Kidney (tissue), 22 donors: ENCODE results near the gene ZSWIM7. TPM values are rescaled to one million over a fixed set of nuclear protein-coding genes. Genes with fewer than 3 reads are reported as not detected.

Source experiments
- DNase-seq, 5 donors: peaks; one replicate each; pipeline ENCODE4 v3.0.0-alpha.2; 2013 to 2020
- FAIRE-seq: peaks from 2 replicates; lab custom pipeline; 2012; peaks lifted over from hg19 to GRCh38; lab: Jason Lieb, UNC
- H3K27ac ChIP-seq, 2 donors: one replicate each; pipeline ENCODE4 v1.7.0; 2013; ENCODE audit warnings: low read depth in 2 of 2, low read length in 2 of 2, inconsistent platforms in 1 of 2
- H3K27me3 ChIP-seq: one replicate; pipeline ENCODE4 v1.7.1; 2013; ENCODE audit warnings: low read length, inconsistent platforms; ENCODE audit not compliant: control insufficient read depth, insufficient read depth
- H3K36me3 ChIP-seq, 3 donors: one replicate each; pipeline versions ENCODE4 v1.7.0 to v1.7.1; 2013; ENCODE audit warnings: low read length in 3 of 3, control low read depth in 1 of 3, inconsistent platforms in 1 of 3; ENCODE audit not compliant: insufficient read depth in 3 of 3, control insufficient read depth in 2 of 3
- H3K4me1 ChIP-seq, 3 donors: one replicate each; pipeline versions ENCODE4 v1.7.0 to v1.7.1; 2013; ENCODE audit warnings: low read length in 3 of 3, inconsistent platforms in 1 of 3, low read depth in 1 of 3; ENCODE audit not compliant: control insufficient read depth in 2 of 3, insufficient read depth in 2 of 3
- H3K4me3 ChIP-seq, 3 donors: one replicate each; pipeline versions ENCODE4 v1.7.0 to v1.8.1; 2013; ENCODE audit warnings: low read length in 3 of 3, control low read depth in 1 of 3, inconsistent platforms in 1 of 3
- H3K9ac ChIP-seq, 3 donors: one replicate each; pipeline versions ENCODE4 v1.7.0 to v1.7.1; 2013; ENCODE audit warnings: low read length in 3 of 3, control low read depth in 1 of 3, inconsistent platforms in 1 of 3
- H3K9me3 ChIP-seq, 3 donors: one replicate each; pipeline versions ENCODE4 v1.7.0 to v1.7.1; 2013; ENCODE audit warnings: low read length in 3 of 3, control low read depth in 1 of 3, inconsistent platforms in 1 of 3; ENCODE audit not compliant: control insufficient read depth in 2 of 3, insufficient read depth in 1 of 3
- intact Hi-C: fragments of 100-400 bp; cut with DNase I; formaldehyde crosslinking; loops from one replicate; pipeline ENCODE4 v1.11.1; 2022
- long read RNA-seq, 10 donors: library from polyadenylated mRNA in 1 of 10; unstranded in 1 of 10; transcript quantifications; one replicate each; pipeline ENCODE4 v2.0.0 and lab custom pipeline, GENCODE V29; 2021 to 2026
- polyA plus RNA-seq: library from polyadenylated mRNA; stranded (reverse); fragments of 350-450 nt; fragmentation: Illumina TruSeq; extraction: RNeasy Lipid Tissue Mini Kit (QIAGEN cat#74804); gene quantifications from one replicate; pipeline ENCODE4 v1.2.3, GENCODE V29; 2014; ENCODE audit warnings: low read depth, low replicate concordance; ENCODE audit not compliant: insufficient read depth
- total RNA-seq: library from RNA; stranded (reverse); fragmentation: NEBNext Ultra II Directional; extraction: Animal tissue kit (Norgen Biotek cat#: 25700); gene quantifications from one replicate; pipeline ENCODE4 v1.2.1, GENCODE V29; 2021
- TF ChIP-seq, protein P1 (sequence below): IDR thresholded peaks from 3 replicates; pipeline ENCODE4 v1.5.1; 2012; ENCODE audit warnings: mild to moderate bottlenecking, moderate library complexity, borderline replicate concordance; ENCODE audit not compliant: insufficient read depth; ENCODE audit errors: extremely low read depth
- donor health status: control.
- donor health status: control.
- donor health status: control.
- donor health status: control.
- donor health status: control.
- donor health status: DM: yes; HTN: yes; CAD: no.
- donor health status: Normal renal cell carcinoma (clear cell type).

The ZSWIM7 gene
- total RNA-seq (21.0 TPM), polyA plus RNA-seq (66.7 TPM)
- long read RNA-seq, donor 1, partial matches to known transcripts: 0 of 8 reads
- long read RNA-seq, donor 1, other reads (novel, unspliced or antisense): 0 of 8 reads
- long read RNA-seq, donor 2, transcript ZSWIM7-201 (5 exons, 2,008 nt): major isoform, 7 of 19 reads
- long read RNA-seq, donor 2, partial matches to known transcripts: 0 of 19 reads
- long read RNA-seq, donor 2, other reads (novel, unspliced or antisense): 0 of 19 reads
- long read RNA-seq, donor 3, transcript ZSWIM7-201 (5 exons, 2,008 nt): major isoform, 9 of 21 reads
- long read RNA-seq, donor 3, partial matches to known transcripts: 0 of 21 reads
- long read RNA-seq, donor 3, other reads (novel, unspliced or antisense): 0 of 21 reads
- long read RNA-seq, donor 4, transcript ZSWIM7-201 (5 exons, 2,008 nt): major isoform, 7 of 37 reads
- long read RNA-seq, donor 4, transcript ZSWIM7-205 (6 exons, 703 nt): minor isoform, 5 of 37 reads
- long read RNA-seq, donor 4, partial matches to known transcripts: 0 of 37 reads
- long read RNA-seq, donor 4, other reads (novel, unspliced or antisense): 15 of 37 reads
- long read RNA-seq, donor 5: 0 reads
- long read RNA-seq, donor 6, transcript ZSWIM7-205 (6 exons, 703 nt): major isoform, 5 of 14 reads
- long read RNA-seq, donor 6, partial matches to known transcripts: 0 of 14 reads
- long read RNA-seq, donor 6, other reads (novel, unspliced or antisense): 0 of 14 reads
- long read RNA-seq, donor 7, transcript ZSWIM7-201 (5 exons, 2,008 nt): major isoform, 6 of 22 reads
- long read RNA-seq, donor 7, partial matches to known transcripts: 0 of 22 reads
- long read RNA-seq, donor 7, other reads (novel, unspliced or antisense): 8 of 22 reads
- long read RNA-seq, donor 8, transcript ZSWIM7-201 (5 exons, 2,008 nt): major isoform, 5 of 16 reads
- long read RNA-seq, donor 8, partial matches to known transcripts: 0 of 16 reads
- long read RNA-seq, donor 8, other reads (novel, unspliced or antisense): 0 of 16 reads
- long read RNA-seq, donor 9, partial matches to known transcripts: 0 of 4 reads
- long read RNA-seq, donor 9, other reads (novel, unspliced or antisense): 0 of 4 reads
- long read RNA-seq, donor 10, partial matches to known transcripts: 12 of 21 reads
- long read RNA-seq, donor 10, other reads (novel, unspliced or antisense): 0 of 21 reads

DNA sequence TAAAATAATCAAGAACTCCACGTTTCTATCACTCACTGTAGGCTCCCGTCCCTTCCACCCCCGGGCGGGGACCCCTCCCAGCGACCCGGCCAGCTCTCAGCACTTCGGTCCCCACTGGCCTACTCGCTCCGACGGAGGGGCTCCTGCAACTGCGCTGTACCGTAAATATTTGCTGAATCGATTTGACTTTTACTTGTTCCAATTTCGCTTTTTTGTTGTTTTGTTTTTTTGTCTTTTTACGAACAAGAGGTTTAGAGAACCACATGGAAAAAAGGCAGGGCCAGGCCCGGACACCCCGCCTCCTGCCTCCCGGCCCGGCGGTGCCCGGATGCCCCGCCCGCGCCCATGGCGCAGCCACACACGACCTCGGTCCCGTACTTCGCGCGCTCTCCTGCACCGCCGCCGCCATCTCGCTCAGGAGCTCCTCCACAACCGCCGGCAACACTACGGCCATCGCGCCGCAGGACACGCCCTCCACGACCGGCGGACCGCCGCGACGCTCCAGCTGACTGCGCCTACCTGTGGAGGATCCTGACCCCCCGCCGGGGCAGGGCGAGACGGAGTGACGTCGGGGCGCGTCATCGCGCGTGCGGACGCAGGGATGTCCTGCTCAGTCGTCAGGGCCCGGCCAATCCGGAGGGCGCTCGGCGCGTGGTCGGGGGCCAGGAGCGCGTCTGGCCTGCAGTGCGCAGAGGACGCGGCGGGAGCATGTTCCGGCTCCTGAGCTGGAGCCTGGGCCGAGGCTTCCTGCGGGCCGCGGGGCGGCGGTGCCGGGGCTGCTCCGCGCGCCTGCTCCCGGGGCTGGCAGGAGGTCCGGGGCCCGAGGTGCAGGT is at the start of gene ZSWIM7, which contains the start of gene TTC19:
TSS of gene ZSWIM7 (minus strand) at position 564 of the 833 bp plus-strand sequence. CDS start at position 454, 110 bp downstream.
TSS of gene TTC19 (plus strand) at position 684 of the 833 bp plus-strand sequence. CDS start at position 709, 25 bp downstream.
- no peaks in the 10 kb centered on the region for H3K9me3 ChIP-seq
- no peaks in the 10 kb centered on the region for H3K27me3 ChIP-seq
- FAIRE-seq (no peak), DNase-seq (peak; percentile 97 to 99 (median 98))
- peak within 1 kb of the TSS; percentile 98 to 99 for H3K27ac ChIP-seq
- H3K4me3 ChIP-seq: peak within 1 kb of the TSS; percentile 73 to 88 (median 79)
- peaks cover 0 to 8% (median 7%) of the 10 kb centered on the region in 3 donors for H3K4me1 ChIP-seq
- intact Hi-C loops: no loop called here
- TF ChIP-seq, protein P1, sequence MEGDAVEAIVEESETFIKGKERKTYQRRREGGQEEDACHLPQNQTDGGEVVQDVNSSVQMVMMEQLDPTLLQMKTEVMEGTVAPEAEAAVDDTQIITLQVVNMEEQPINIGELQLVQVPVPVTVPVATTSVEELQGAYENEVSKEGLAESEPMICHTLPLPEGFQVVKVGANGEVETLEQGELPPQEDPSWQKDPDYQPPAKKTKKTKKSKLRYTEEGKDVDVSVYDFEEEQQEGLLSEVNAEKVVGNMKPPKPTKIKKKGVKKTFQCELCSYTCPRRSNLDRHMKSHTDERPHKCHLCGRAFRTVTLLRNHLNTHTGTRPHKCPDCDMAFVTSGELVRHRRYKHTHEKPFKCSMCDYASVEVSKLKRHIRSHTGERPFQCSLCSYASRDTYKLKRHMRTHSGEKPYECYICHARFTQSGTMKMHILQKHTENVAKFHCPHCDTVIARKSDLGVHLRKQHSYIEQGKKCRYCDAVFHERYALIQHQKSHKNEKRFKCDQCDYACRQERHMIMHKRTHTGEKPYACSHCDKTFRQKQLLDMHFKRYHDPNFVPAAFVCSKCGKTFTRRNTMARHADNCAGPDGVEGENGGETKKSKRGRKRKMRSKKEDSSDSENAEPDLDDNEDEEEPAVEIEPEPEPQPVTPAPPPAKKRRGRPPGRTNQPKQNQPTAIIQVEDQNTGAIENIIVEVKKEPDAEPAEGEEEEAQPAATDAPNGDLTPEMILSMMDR: peak; percentile 0
- peak within 1 kb of the TSS; percentile 75 to 94 (median 88) for H3K9ac ChIP-seq
- H3K36me3 ChIP-seq: peaks cover 7 to 18% (median 9%) of the 10 kb centered on the region in 3 donors

GRCh38 chr17:16048811-16049449 is 49.4 kb upstream of the ZSWIM7 start:
- no peak overlapping the region for H3K9ac ChIP-seq
- H3K27ac ChIP-seq: peak overlapping the region in 1 of 2 donors; percentile 32
- H3K36me3 ChIP-seq: peaks cover 18 to 44% (median 32%) of the 10 kb centered on the region in 3 donors
- H3K9me3 ChIP-seq: no peaks in the 10 kb centered on the region
- TF ChIP-seq, protein P1: no peak
- H3K4me3 ChIP-seq: no peak overlapping the region
- H3K27me3 ChIP-seq: no peaks in the 10 kb centered on the region
- H3K4me1 ChIP-seq: no peaks in the 10 kb centered on the region
- intact Hi-C loops: no loop called here
- no peak for FAIRE-seq
- DNase-seq: no peak

DNA sequence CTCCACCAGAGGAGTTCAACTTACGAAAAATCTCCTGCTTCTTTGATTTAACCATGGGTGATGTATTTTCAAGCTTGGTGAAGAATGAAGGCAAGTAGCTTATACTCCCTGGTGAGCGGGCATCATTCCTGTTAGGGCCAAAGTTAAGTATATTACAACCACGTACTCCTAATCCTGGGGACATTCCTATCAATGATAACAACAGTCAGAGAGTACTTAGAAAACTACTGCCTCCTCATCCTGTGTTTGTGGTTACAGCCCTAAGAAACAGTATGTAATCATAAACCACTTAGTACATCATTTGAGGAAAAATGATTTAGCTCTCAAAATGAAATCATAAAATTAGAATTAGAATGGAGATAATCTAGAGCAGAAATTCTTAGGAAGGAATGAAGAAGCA is 47.5 kb upstream of the ZSWIM7 start:
- DNase-seq (no peak), FAIRE-seq (no peak)
- H3K4me3 ChIP-seq: no peak overlapping the region
- peaks cover 18 to 44% (median 38%) of the 10 kb centered on the region in 3 donors for H3K36me3 ChIP-seq
- H3K27me3 ChIP-seq: no peaks in the 10 kb centered on the region
- TF ChIP-seq, protein P1: no peak
- H3K9me3 ChIP-seq: no peaks in the 10 kb centered on the region
- no peak overlapping the region for H3K9ac ChIP-seq
- H3K27ac ChIP-seq: no peak overlapping the region
- intact Hi-C loops: no loop called here
- H3K4me1 ChIP-seq: no peaks in the 10 kb centered on the region
